HEK293T (cell line): ENCODE data around the gene CD207.

ENCODE experiments used
- ARNT ChIP-seq: fragments of 450-650 bp; IDR thresholded peaks from 2 replicates; pipeline ENCODE4 v1.6.1; 2017; ENCODE audit warnings: mild to moderate bottlenecking
- BHLHE40 ChIP-seq: fragments of 450-650 bp; IDR thresholded peaks from 2 replicates; pipeline ENCODE4 v1.6.1; 2016; ENCODE audit warnings: mild to moderate bottlenecking, moderate library complexity, borderline replicate concordance
- CTBP1 ChIP-seq: fragments of 450-650 bp; IDR thresholded peaks from 2 replicates; pipeline ENCODE4 v1.6.1; 2016; ENCODE audit warnings: borderline replicate concordance
- ELF4 ChIP-seq: fragments of 450-650 bp; IDR thresholded peaks from 2 replicates; pipeline ENCODE4 v1.6.1; 2017; ENCODE audit warnings: antibody characterized with exemption
- FOXA1 ChIP-seq: fragments of 450-650 bp; IDR thresholded peaks from 2 replicates; pipeline ENCODE4 v1.6.1; 2016; ENCODE audit warnings: mild to moderate bottlenecking
- FOXM1 ChIP-seq: fragments of 450-650 bp; IDR thresholded peaks from 2 replicates; pipeline ENCODE4 v1.6.1; 2017; ENCODE audit warnings: mild to moderate bottlenecking, borderline replicate concordance
- L3MBTL2 ChIP-seq: fragments of 450-650 bp; conservative IDR thresholded peaks from 2 replicates; pipeline ENCODE4 v1.6.1; 2016; ENCODE audit warnings: mild to moderate bottlenecking
- NFRKB ChIP-seq: fragments of 450-650 bp; IDR thresholded peaks from 2 replicates; pipeline ENCODE4 v1.6.1; 2016; ENCODE audit warnings: mild to moderate bottlenecking, moderate library complexity
- SP1 ChIP-seq: fragments of 450-650 bp; IDR thresholded peaks from 2 replicates; pipeline ENCODE4 v1.6.1; 2017
- SUZ12 ChIP-seq: fragments of 450-650 bp; IDR thresholded peaks from 2 replicates; pipeline ENCODE4 v1.6.1; 2016; ENCODE audit warnings: mild to moderate bottlenecking
- TARDBP ChIP-seq: fragments of 450-650 bp; IDR thresholded peaks from 2 replicates; pipeline ENCODE4 v1.6.1; 2016

- TF ChIP-seq FOXA1 (no peak), FOXM1 (no peak), BHLHE40 (no peak), SUZ12 (no peak), L3MBTL2 (no peak), ELF4 (no peak), SP1 (no peak), NFRKB (no peak), ARNT (no peak), CTBP1 (no peak), TARDBP (no peak)
These were observed 35.2 kb upstream of the CD207 start for GRCh38 chr2:70870790-70871189.
